GM21528 (cell line): ENCODE data around the gene CTDSPL.
A peak's percentile ranks its signal among the peaks of the same experiment; 100 is the strongest.
"Not testable (repeated sequence)": the region's sequence is repeated elsewhere in the genome, so short reads cannot be mapped to it uniquely, and the experiment has no call there.

Experiments
- ATAC-seq: cut with Tn5 transposase; IDR thresholded peaks from one replicate; pipeline ENCODE4 v1.9.1; 2021; ENCODE audit warnings: mild to moderate bottlenecking, moderate library complexity; ENCODE audit not compliant: unreplicated experiment, low FRiP score

CTDSPL gene

DNA sequence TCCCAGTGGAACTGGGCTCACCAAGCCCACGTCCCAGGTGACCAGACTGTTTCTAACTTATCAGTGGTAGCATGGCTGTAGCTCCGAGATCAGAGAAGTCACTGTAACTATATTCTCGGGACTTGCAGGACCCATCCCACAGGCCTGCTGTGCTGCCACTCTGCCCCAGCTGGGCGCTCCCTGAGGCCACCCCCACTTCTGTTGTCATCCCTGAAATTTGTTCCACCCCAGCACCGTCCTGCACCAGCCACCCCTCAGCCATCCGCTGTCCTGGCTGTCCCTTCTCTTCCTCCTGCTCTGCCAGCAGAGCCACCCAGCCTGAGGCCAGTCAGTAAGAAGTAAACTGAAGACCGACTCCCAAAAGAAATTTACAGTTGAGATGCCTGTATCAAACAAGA, 95.9 kb downstream of the CTDSPL start:
- ATAC-seq: no peak

DNA sequence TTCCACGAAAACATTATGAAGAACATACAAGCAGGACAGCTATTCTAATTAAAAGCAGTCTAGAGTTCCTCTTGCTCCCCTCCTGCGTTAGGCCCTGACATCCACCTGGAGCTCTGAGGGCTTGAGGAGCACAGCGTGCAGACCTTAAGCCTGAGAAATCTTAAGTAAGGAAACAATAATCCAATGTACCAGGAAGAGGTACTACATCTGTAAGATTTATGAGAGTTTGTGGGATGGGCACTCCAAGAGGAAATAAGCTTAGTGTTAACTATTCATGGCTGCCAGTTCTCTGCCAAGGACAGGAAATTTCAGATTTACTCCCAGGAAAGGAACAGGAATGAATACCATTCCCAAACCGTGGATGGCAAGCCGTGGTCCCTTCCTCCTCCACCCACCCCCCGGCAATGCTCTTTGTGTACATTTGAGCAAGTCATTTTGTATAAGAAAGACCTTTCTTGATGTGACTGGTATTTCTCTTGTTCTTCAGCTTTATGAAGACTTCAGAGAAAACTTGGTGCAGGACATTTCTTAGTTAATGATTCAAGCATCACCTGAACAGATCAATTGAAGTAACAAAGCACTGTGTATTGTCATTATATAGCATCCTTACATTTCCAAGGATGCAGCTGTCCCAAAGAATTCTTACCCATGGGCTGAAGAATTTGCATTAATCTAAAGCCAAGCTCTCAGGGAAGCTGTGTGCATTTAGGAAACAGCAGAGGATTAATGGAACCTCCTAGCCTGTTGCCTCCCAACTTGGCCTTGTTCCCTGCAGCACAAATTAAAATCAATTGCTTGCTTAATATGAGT, 100.1 kb downstream of the CTDSPL start:
- no peak for ATAC-seq

DNA sequence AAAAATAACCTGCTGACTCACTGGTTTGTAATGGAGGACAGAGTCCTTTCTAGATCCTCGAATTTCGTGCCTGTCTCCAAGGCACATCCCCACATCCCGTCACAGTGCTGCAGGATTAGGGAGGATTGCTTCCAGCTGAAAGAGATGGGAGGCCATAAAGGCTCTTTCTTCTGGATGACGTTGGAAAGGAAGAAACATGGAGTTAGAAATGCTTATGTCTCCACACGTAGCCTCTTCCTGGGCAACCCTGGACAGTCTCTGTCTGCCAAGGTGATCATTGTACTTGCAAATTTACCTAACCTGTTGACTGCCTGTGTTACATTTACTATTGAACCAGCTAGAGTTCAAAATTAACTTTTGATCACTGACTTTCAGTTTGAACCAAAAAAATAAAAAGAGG, 101.3 kb downstream of the CTDSPL start:
- ATAC-seq: no peak

DNA sequence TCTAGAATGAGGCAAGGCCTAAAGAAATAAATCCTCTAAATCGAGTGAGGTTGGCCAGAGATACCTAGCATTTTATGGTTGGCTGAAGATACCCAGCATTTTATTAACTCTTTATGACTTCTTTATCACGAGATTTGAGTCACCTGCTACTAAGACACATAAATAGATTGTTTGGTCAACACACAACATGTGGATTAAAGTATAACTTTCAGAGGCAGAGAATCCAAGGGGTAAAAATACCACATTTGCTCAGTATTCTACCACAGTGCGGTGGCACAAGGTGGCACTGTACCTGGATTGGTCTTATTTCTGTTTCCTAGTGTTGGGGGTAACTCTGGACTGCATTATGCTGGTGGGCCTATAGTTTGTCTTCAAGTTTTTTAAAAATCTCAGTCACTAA, 102.0 kb downstream of the CTDSPL start:
- no peak for ATAC-seq

DNA sequence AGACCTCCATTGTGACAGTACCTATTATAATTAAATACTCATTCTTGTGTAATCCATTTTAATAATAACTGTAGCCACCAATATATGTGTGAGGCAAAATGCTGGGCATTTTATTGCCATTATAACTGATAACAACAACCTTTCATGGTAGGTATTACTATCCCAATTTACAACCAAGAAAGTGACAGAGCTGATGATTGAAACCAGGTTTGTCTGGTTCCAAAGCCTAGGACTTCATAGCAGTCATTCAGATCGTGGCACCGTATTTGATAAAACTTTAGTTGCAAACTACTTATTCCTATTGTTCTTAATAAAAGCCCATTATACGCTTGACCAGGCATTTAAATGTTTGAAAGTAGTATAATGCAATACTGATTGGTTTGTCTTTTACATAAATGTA, 102.5 kb downstream of the CTDSPL start:
- no peak for ATAC-seq

DNA sequence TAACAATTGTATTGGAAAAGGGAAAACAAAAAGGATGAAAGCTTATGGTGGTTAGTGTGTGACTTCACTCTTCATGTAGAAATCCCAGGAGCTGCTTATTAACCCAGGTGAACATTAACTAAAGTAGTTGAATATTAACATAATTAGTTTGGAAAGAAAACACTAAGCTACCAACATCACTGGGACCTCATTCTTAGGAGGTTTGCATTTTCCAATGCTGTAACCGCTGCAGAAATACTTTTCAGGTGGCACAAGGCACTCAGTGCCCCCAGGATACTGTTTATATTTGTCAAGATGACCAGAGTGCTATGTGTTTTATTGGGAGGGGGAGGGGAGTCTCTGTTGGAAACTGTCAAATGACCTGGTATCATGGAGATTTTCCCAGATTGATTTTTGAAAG, 103.0 kb downstream of the CTDSPL start:
- ATAC-seq: no peak

DNA sequence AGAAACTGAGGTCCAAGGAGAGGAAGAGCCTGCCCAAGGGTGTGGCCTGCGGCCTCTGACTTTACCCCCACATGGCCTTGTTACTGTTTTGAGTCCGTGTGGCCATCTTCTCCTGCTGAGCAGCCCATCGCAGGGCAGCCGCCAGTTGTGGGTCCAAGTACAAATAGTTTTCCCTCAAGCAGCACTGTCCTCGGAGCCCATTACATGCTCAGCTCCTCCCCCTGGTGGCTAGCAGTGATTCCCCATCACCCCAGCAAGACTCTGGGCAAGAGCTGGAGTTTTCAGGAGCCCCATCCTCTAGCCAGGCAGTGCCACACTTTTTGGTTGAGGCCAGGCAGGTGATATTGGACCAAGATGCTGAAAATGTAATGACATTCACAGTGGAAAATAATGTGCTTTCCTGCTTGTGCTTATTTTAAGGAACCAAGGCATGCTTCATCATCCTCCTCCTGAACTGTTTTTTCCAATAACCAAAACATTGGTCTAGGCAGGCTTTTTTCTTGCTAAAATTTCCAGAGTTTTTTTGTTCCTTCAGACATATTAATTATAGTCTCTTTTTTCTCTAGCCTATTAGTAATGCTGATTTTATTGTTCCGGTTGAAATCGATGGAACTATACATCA, 105.7 kb downstream of the CTDSPL start:
- ATAC-seq: peak; percentile 55

DNA sequence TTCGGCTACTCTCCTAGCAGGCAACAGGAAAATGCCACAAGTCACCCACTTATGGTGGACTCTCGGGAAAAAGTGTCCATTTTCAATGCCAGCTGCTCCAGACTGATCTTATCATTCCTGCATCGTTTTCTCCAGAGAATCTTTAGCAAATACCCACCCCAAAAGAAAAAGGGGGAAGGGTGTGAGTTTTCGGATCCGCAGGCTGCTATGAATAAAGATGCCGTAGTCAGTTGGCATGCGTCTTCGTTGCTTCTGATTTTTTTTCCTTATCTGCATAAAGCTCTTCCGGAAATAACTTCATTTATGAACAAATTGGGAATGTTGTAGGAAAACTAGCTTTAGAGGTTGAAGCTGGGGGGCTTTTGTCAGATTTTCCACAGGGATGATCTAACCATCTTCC, 106.5 kb downstream of the CTDSPL start:
- ATAC-seq: no peak

DNA sequence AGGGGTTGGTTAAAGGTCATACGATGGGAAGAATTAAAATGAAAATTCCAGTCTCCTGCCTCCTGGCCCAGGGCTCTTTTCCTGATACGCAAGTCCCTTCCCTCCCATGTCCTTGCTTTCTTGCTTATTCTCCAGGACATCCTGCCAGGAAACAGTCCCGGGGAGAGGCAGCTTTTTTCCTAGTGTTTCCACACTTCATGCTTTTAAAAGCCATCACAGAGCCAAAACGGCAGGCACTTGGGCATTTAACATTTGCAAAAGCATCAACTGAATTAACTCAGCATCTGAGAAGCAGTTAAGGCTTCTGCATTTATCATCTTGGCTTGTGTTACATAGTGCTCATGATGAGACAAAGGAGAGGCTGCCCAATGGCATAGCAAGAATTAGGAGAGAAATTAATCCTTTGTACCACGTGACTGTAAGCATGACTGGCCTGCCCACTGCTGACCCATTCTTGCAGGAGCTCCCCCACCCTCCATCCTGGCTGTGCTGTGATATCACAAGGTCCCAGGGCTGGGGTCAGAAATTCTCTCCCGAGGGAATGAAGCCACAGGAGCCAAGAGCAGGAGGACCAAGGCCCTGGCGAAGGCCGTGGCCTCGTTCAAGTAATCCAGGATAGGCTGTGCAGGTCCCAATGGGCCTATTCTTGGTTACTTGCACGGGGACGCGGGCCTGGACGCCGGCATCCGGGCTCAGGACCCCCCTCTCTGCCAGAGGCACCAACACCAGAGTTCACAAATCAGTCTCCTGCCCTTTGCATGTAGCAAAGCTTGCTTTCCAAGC, 107.3 kb downstream of the CTDSPL start:
- no peak for ATAC-seq

DNA sequence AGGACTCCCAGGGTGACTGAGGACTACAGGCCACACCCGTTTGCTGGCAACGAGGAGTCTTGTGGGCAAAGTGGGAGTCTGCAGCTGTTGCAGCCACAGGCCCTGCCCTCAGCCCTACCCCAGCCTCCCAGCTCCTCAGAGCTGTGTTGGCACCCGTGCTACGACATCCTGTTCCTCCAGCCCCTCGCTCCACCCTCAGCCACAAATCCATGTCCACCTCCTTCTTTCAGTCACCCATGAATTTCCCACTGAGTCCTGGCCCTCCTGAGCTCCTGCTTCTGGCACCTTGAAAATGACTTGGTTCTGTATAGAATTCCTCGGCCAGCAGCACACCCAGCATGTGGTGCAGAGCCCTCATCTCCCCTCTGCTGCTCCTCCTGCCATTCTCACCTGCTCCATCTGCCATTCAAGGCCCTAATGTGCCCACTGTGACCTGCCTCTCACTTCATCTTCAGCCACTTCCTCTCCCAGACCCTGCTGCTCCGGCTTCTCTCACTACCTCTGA, 108.0 kb downstream of the CTDSPL start:
- no peak for ATAC-seq

DNA sequence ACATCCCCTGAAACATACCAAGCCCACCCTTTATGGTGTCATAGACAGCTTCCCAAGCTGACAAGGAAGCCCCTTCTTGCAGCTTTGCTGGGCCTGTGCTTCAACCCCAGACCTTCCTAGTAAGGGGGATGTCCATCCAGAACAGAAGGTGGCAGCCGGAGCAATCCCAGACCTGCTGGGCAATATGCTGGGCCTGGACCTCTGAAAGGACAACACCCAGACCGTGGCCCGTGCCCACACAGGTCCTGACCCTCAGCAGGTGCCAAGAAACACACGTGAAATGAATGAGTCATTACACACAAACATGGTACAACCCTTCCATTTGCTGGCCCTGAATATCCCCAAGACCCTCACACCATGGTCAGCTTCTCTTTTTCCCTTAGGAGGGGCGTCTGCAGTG, 109.1 kb downstream of the CTDSPL start:
- no peak for ATAC-seq

DNA sequence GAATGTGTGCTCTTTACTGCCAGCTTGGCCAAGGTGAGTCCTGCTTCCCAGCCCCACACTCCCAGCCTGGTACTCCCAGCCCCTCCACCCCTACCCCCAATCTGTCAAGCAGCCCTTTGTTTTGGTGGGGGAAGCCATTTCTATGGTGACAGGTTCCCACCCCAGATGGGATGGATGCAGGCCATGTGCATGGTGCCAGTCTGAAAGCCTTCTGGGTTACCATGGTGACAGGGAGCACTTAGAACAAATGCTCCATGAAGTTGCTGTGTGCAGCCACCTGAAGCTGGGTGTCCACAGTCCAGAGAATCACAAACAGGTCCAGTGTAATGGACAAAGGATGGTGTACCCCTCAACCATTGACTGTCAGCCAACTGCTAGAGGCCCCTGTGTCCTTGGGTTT, 109.8 kb downstream of the CTDSPL start:
- no peak for ATAC-seq

DNA sequence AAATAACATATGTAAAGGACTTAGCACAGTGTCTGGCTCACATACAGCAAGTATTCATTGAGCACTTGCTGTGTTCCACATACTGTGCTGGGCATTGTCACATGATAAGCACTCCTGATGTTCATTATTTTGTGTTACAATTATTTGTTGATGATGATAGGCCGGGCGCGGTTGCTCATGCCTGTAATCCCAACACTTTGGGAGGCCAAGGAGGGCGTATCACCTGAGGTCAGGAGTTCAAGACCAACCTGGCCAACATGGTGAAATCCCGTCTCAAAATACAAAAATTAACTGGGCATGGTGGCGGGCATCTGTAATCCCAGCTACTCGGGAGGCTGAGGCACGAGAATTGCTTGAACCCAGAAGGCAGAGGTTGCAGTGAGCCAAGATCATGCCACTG, 110.4 kb downstream of the CTDSPL start:
- not testable (repeated sequence) for ATAC-seq

DNA sequence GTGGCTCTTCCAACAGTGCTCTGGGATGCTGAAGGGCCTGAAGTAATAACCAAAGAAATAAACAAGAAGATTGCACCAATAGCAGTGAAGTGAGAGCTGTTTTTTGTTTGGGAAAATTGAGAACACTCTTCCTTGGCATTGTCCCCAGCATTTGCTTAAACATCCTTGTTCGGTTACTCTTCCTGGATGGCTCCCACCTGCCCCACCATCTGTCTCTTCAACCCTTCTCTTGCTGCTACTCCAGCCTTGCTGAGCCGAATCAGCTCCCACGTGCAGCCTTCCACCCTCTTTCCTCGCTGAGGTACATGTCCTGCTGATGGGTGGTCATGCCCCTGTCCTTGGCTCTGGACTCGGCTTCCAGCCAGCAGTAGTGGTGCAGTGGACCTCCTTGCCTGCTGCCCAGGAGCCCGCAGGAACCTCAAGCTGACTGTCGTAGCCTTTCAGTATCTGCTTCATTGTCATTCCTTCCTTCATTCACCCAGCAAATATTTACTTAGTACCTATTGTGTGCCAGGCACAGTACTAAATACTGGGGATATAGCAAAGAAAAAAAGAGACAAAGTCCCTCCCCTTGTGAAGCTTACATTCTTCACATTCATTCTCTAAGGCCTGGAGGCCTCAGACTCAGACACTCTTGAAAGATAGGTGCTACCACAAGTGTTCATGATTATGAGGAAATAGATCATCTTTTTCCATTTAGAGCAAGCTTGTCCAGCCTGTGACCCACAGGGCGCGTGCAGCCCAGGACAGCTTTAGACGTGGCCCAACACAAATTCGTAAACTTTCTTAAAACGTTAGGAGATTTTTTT, 111.8 kb downstream of the CTDSPL start:
- ATAC-seq: no peak

DNA sequence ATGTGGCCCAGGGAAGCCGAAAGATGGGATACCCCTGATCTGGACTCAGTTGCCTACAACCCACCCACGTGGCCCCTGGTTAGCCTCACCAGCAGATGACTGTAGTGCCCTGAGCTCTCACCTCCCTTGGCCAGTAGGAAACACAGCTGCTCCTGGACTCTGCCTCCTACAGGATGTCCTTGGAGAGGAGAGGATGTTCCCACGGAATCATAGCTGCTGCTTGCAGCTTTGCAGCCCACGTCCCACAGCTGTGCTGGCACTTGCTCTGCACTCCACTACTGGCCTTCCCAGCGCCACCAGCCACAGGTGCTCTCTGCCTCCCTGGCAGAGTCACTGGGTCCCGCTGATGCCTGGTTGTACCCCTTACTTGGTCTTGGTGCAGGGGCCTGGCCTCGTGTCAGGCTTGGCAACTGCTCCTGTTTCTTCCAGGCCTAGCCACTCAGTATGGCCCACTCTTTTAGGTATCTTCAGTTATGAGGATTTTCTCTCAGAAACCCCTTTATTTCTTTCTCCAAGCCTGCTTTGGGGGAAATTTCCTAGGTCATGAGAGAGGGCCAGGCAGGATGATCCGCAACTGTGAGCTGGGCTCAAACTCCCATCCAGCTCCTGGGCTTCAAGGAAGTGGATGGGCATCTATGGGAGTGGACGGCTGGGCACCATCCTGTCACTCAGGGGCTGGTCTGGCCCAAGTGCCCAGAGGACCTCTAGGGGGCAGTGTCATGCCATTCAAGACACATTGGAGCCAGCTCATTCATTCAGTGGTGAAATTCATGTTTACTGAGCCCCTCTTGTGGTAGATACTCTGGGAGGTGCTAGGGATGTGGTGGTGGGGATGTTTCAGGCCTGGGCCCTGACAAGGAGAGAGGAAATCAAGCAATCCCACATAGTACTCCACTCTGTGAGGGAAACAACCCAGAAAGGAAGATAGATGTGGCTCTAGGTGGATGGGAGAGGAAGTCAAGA, 112.7 kb downstream of the CTDSPL start:
- ATAC-seq: peak; percentile 87

DNA sequence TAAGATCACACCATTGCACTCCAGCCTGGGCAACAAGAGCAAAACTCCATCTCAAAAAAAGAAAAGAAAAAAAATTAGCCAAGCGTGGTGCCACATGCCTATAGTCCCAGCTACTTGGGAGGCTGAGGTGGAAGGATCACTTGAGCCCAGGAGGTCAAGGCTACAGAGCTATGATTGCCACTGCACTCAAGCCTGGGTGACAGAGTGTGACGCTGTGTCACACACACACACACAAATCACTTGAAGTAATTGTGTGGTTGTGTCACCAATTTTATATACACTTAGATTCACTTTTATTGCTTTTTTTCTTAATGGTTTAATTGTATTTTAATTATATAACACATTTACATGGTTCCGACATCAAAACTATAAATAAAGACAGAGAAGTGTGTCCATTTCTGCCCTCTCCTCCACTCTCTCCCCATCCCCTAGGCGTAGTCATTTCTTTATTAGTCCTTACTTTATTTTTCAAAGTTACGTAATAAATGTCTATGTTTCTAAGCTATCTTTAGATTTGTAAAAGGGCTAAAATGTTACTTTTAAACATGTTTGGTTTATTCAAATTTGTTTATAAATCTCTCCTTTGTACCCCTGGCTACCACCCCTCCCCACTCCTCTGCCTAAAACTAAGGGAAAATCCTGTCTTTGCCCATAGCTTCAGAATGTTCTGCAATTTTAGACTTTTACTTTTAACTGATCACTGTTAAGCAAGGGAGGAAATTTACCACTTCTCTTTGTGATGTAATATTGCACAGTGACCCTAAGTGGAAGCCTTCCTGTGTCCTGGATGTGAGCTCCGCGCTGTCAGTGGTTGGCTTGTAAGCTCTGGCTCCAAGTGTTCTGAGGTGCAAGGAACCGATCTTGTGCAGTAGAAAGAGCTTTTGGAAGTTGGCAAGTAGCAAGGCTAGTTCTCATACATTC, 118.1 kb downstream of the CTDSPL start:
- no peak for ATAC-seq

DNA sequence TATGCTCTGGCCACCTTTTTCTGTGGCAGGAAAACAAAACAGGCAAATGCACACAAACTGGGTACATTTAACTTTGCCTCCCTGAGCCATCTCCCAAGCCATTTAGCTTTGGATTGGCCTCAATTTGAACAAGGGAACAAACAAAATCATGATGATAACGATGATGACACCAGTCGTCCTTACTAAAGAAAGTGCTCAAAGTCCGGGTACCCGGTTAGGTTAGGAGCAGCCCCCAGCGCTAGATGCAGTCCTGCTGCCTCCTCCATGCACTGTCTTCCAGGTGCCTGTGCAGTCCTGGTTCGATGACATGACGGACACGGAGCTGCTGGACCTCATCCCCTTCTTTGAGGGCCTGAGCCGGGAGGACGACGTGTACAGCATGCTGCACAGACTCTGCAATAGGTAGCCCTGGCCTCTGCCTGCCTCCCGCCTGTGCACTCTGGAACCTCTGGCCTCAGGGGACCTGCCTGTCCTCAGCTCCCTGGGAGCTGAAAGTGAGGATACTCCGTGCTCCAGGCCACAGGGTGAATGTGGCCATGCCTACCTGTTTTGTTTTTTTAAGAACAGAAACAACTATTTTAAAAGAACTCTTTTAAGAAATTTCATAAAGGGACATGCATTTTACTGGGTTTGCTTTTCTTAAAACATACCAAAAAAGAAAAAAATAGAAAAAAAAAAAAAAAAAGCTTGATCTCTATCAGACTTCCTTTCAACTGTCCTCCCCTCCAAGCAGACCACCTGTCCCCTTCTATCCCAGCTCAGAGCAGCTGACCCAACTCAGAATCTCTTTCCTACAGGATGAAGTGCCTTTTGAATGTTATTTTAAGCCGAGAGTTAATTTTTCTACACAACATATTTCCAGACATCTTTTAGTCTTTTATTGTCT, 119.0 kb downstream of the CTDSPL start:
- ATAC-seq: no peak

DNA sequence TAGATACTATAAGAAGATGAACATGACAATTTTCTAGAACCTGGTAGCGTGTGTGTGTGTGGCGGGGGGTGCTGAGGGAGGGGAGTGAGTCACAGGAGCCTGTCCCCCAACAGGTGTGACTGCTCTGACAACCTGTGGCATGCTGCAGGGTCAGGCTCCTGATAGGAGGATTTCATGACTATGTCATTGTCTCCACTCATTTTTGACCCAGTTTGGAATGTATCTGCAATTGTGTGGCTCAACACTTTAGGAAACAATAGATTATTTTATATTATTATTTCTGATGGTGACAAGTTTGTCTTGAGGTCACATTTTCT, 119.6 kb downstream of the CTDSPL start:
- ATAC-seq: no peak
